HG03442 (cell line): Measurements from ENCODE around the gene NTM.

Source experiments
- ATAC-seq: cut with Tn5 transposase; IDR thresholded peaks from one replicate; pipeline ENCODE4 v1.9.1; 2021; ENCODE audit warnings: mild to moderate bottlenecking, moderate library complexity; ENCODE audit not compliant: unreplicated experiment

Gene NTM

GRCh38 chr11:131841925-131842635, 471.7 kb downstream of the NTM start:
- ATAC-seq: no peak

- no peak for ATAC-seq
Observed at GRCh38 chr11:131845255-131845654, 474.8 kb downstream of the NTM start.

GRCh38 chr11:131849485-131849884, 479.1 kb downstream of the NTM start:
- ATAC-seq: no peak

GRCh38 chr11:131850507-131850906, 480.1 kb downstream of the NTM start:
- ATAC-seq: no peak

GRCh38 chr11:131851964-131852755, 481.7 kb downstream of the NTM start:
- no peak for ATAC-seq

- ATAC-seq: no peak
Observed at GRCh38 chr11:131852757-131853156, 482.3 kb downstream of the NTM start.

- ATAC-seq: no peak
Observed at GRCh38 chr11:131854391-131854790, 484.0 kb downstream of the NTM start.

GRCh38 chr11:131855320-131855719, 484.9 kb downstream of the NTM start:
- ATAC-seq: no peak

GRCh38 chr11:131857246-131857645, 486.8 kb downstream of the NTM start:
- no peak for ATAC-seq

- ATAC-seq: no peak
Observed at GRCh38 chr11:131858505-131858904, 488.1 kb downstream of the NTM start.

- ATAC-seq: no peak
Observed at GRCh38 chr11:131859538-131860210, 489.3 kb downstream of the NTM start.

GRCh38 chr11:131864228-131864627, 493.8 kb downstream of the NTM start:
- no peak for ATAC-seq

- ATAC-seq: no peak
Observed at GRCh38 chr11:131865860-131866259, 495.4 kb downstream of the NTM start.

- ATAC-seq: no peak
Observed at GRCh38 chr11:131866535-131867400, 496.4 kb downstream of the NTM start.

GRCh38 chr11:131867457-131868257, 497.2 kb downstream of the NTM start:
- peak; percentile 85 for ATAC-seq

GRCh38 chr11:131868629-131869507, 498.5 kb downstream of the NTM start:
- no peak for ATAC-seq

- ATAC-seq: no peak
Observed at GRCh38 chr11:131870305-131870704, 499.9 kb downstream of the NTM start.

GRCh38 chr11:131871006-131871405, 500.6 kb downstream of the NTM start:
- no peak for ATAC-seq

GRCh38 chr11:131874070-131874469, 503.7 kb downstream of the NTM start:
- ATAC-seq: no peak
